OCI-LY3 (cell line): ENCODE data around the gene TBK1.

Experiments used
- H2AFZ ChIP-seq: fragments of 200-600, 300-600 bp; shearing (Covaris generic); 2 replicates; pipeline ENCODE4 v1.6.0; 2014; ENCODE audit warnings: antibody characterized with exemption, low read depth, low read length
- H3K27ac ChIP-seq: fragments of 200-600, 300-600 bp; sonication (generic); 2 replicates; pipeline ENCODE4 v1.5.1; 2014; ENCODE audit warnings: mild to moderate bottlenecking, low read length, moderate library complexity, mixed read lengths
- H3K27me3 ChIP-seq: fragments of 200-600, 300-600 bp; sonication (generic); 2 replicates; pipeline ENCODE4 v1.6.1; 2014; ENCODE audit warnings: low read depth, low read length, mixed read lengths
- H3K36me3 ChIP-seq: fragments of 200-600, 300-600 bp; sonication (generic); replicated peaks from 2 replicates; pipeline ENCODE3; 2014; ENCODE audit warnings: low read depth, low read length, mixed read lengths
- H3K4me1 ChIP-seq: fragments of 300-600, 200-600 bp; sonication (generic); 2 replicates; pipeline ENCODE4 v1.6.1; 2014; ENCODE audit warnings: low read length, mixed read lengths
- H3K4me2 ChIP-seq: fragments of 200-600, 300-600 bp; sonication (generic); 2 replicates; pipeline ENCODE4 v1.6.1; 2014; ENCODE audit warnings: low read length, mixed read lengths
- H3K4me3 ChIP-seq: fragments of 300-600, 200-600 bp; sonication (generic); 2 replicates; pipeline ENCODE4 v1.5.1; 2014; ENCODE audit warnings: antibody characterized with exemption, mild to moderate bottlenecking, low read length, moderate library complexity
- H3K79me2 ChIP-seq: fragments of 300-600, 200-600 bp; shearing (Covaris generic); 2 replicates; pipeline ENCODE4 v1.6.1; 2014; ENCODE audit warnings: mild to moderate bottlenecking, low read length, mixed read lengths
- H3K9ac ChIP-seq: fragments of 300-600, 200-600 bp; shearing (Covaris generic); 2 replicates; pipeline ENCODE4 v1.6.0; 2014; ENCODE audit warnings: mild to moderate bottlenecking, low read length, moderate library complexity
- H3K9me3 ChIP-seq: fragments of 200-600, 300-600 bp; shearing (Covaris generic); 2 replicates; pipeline ENCODE4 v1.6.1; 2014; ENCODE audit warnings: low read length, mixed read lengths; ENCODE audit not compliant: insufficient read depth
- H4K20me1 ChIP-seq: fragments of 200-600, 300-600 bp; sonication (generic); 2 replicates; pipeline ENCODE4 v1.6.1; 2016; ENCODE audit warnings: low read length, mixed read lengths; ENCODE audit not compliant: insufficient read depth
- EZH2phosphoT487 ChIP-seq: fragments of 200-600 bp; shearing (Covaris generic); IDR thresholded peaks from 2 replicates; pipeline ENCODE4 v1.6.1; 2018; ENCODE audit warnings: antibody characterized with exemption, mixed run types, low read depth
- TF ChIP-seq, protein P1 (sequence below): fragments of 200-600, 300-600 bp; sonication (generic); IDR thresholded peaks from 2 replicates; pipeline ENCODE4 v1.5.1; 2014; ENCODE audit warnings: antibody characterized with exemption, low read length, low read depth

The TBK1 gene

DNA sequence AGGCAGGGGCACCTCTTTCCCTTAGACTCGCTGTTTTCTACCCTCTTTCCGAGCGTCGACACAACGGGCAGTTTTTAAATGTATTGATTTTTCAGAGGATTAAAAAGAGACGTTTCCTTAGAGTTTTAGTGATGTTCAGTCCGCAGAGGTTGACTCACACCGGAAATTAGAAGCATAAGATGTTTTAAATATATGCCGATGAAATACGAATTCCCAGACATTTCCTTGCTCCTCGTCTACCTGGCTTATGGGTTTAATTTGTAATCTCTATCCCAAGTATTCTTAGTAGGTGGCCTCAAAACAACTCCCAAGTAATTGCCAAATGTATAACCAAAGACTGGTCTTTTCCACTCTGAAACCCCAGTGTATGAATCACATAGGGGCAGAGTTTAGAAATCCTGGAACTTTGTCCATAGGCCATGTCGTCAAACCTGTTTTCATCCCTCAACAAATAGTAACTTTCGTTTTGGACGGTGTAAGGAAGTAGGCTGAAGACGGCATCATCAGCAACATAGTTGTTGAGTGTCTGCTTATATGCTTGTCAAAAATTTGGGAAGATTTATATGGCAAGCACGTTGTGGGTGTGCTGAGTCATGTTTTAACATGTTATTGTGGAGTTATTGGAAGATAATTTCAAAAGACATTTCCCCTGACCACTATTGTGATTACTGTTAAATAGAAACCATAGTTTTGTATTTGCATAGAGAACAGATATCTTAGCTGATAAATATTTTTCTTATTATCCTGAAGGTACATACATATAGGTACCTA, 824 bp downstream of the TBK1 start:
- Histone ChIP-seq H3K9me3 (no peaks in the 10 kb centered on the region), H3K4me1 (peaks cover 25% of the 10 kb centered on the region), H3K79me2 (peaks cover 65% of the 10 kb centered on the region), H3K4me2 (peak overlapping the region; percentile 95), H3K36me3 (peaks cover 20% of the 10 kb centered on the region), H2AFZ (peak overlapping the region; percentile 83; the same call in 1 of the 2 replicates), H3K9ac (peak overlapping the region; percentile 75), H3K27me3 (no peaks in the 10 kb centered on the region), H3K4me3 (peak overlapping the region; percentile 88), H4K20me1 (peaks cover 4% of the 10 kb centered on the region), H3K27ac (peak overlapping the region; percentile 58)
- TF ChIP-seq EZH2phosphoT487: no peak
- TF ChIP-seq, protein P1, sequence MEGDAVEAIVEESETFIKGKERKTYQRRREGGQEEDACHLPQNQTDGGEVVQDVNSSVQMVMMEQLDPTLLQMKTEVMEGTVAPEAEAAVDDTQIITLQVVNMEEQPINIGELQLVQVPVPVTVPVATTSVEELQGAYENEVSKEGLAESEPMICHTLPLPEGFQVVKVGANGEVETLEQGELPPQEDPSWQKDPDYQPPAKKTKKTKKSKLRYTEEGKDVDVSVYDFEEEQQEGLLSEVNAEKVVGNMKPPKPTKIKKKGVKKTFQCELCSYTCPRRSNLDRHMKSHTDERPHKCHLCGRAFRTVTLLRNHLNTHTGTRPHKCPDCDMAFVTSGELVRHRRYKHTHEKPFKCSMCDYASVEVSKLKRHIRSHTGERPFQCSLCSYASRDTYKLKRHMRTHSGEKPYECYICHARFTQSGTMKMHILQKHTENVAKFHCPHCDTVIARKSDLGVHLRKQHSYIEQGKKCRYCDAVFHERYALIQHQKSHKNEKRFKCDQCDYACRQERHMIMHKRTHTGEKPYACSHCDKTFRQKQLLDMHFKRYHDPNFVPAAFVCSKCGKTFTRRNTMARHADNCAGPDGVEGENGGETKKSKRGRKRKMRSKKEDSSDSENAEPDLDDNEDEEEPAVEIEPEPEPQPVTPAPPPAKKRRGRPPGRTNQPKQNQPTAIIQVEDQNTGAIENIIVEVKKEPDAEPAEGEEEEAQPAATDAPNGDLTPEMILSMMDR: no peak

DNA sequence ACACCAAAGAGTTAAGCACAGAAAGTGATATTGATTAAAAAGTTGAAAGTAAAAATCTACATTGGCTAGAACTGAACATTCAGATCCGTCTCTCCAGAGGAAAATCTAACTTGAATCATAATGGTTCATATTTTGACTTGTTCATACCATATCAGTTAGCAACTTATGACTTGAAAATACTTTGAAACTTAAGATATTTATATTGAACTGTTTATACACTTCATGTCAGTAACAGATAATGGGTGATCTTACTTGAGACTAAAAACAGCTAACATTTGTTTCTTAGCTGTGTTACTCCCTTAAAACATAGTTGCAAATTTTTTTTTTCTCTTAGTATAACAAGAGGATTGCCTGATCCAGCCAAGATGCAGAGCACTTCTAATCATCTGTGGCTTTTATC, 3.6 kb downstream of the TBK1 start:
- no peak overlapping the region for H3K27ac ChIP-seq
- no peaks in the 10 kb centered on the region for H3K9me3 ChIP-seq
- H3K4me1 ChIP-seq: peaks cover 33% of the 10 kb centered on the region
- H3K9ac ChIP-seq: no peak overlapping the region
- H3K27me3 ChIP-seq: no peaks in the 10 kb centered on the region
- peaks cover 15% of the 10 kb centered on the region for H3K36me3 ChIP-seq
- H2AFZ ChIP-seq: no peak overlapping the region
- no peak overlapping the region for H3K4me3 ChIP-seq
- peaks cover 92% of the 10 kb centered on the region for H3K79me2 ChIP-seq
- TF ChIP-seq, protein P1: no peak
- TF ChIP-seq EZH2phosphoT487: no peak
- peaks cover 4% of the 10 kb centered on the region for H4K20me1 ChIP-seq
- H3K4me2 ChIP-seq: no peak overlapping the region

DNA sequence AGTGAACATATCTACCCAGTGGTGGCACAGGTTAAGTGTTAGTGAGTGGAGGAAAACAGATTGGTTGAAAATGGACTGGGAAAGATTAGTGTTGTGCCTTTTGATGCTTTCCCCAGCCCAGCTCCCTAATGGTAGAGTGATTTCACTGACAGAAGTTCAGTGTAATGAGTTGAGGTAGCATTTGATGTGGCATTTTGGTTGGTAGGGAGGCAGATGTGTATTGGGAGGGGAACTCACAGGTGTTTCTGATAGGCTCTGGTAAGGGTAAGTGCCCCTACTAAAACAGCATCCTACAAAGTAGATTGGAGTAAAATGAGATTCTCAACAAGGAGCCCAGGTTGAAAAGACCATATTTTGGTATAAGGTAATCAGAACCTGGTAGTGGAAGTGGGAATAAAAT, 4.2 kb downstream of the TBK1 start:
- no peak overlapping the region for H3K27ac ChIP-seq
- no peak overlapping the region for H3K9ac ChIP-seq
- H4K20me1 ChIP-seq: peaks cover 4% of the 10 kb centered on the region
- H2AFZ ChIP-seq: no peak overlapping the region
- peaks cover 95% of the 10 kb centered on the region for H3K79me2 ChIP-seq
- no peak overlapping the region for H3K4me3 ChIP-seq
- peaks cover 15% of the 10 kb centered on the region for H3K36me3 ChIP-seq
- H3K9me3 ChIP-seq: no peaks in the 10 kb centered on the region
- no peaks in the 10 kb centered on the region for H3K27me3 ChIP-seq
- no peak overlapping the region for H3K4me2 ChIP-seq
- H3K4me1 ChIP-seq: peaks cover 27% of the 10 kb centered on the region
- TF ChIP-seq, protein P1: no peak
- no peak for TF ChIP-seq EZH2phosphoT487

DNA sequence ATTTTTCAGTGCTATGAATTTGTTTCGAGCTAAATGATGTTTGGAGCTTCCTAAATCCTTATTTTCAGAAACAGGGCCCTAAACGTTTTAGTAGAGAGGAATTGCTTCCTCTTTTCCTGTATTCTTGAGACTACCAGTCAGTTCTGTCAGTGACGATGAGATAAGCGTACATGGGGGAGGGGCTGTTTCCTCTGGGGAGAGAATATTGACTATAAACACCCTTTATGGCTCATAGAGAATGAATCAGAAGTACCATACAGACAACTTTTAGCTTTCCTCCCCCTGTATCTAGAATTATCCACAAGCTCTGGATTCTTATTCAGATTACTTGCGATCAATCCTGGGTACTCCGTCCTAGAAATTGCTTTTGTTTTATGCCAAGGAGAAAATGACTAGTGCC, 5.1 kb downstream of the TBK1 start:
- H3K4me2 ChIP-seq: no peak overlapping the region
- no peak overlapping the region for H3K9ac ChIP-seq
- no peak overlapping the region for H3K4me3 ChIP-seq
- peaks cover 93% of the 10 kb centered on the region for H3K79me2 ChIP-seq
- peaks cover 25% of the 10 kb centered on the region for H3K4me1 ChIP-seq
- peaks cover 23% of the 10 kb centered on the region for H3K36me3 ChIP-seq
- peaks cover 4% of the 10 kb centered on the region for H4K20me1 ChIP-seq
- H3K9me3 ChIP-seq: no peaks in the 10 kb centered on the region
- TF ChIP-seq, protein P1: no peak
- TF ChIP-seq EZH2phosphoT487: no peak
- H2AFZ ChIP-seq: no peak overlapping the region
- H3K27me3 ChIP-seq: no peaks in the 10 kb centered on the region
- H3K27ac ChIP-seq: no peak overlapping the region
